Measurements from ENCODE around the gene ARL5A.

The ARL5A gene

GRCh38 chr2:151792589-151792988 is 35.6 kb downstream of the ARL5A start:
- DNase-seq (ENCODE audit: low read depth): no peak
- TF ChIP-seq CTCF (conservative IDR thresholded peaks at IDR 0.05; ENCODE audit: control insufficient read depth, insufficient read depth, low read depth, low read length): no peak
- no peak overlapping the region for H3K4me3 ChIP-seq (ENCODE audit: control insufficient read depth, low read depth, low read length)

GRCh38 chr2:151791545-151791944 is 36.7 kb downstream of the ARL5A start:
- TF ChIP-seq CTCF (conservative IDR thresholded peaks at IDR 0.05; ENCODE audit: control insufficient read depth, insufficient read depth, low read depth, low read length): no peak

GRCh38 chr2:151790689-151791088 is 37.5 kb downstream of the ARL5A start:
- DNase-seq (ENCODE audit: low read depth): no peak
- no peak for TF ChIP-seq CTCF (conservative IDR thresholded peaks at IDR 0.05; ENCODE audit: control insufficient read depth, insufficient read depth, low read depth, low read length)
- no peak overlapping the region for H3K4me3 ChIP-seq (ENCODE audit: control insufficient read depth, low read depth, low read length)

More at GRCh38 chr2:151791545-151791944, 36.7 kb downstream of the ARL5A start:
- DNase-seq (ENCODE audit: low read depth): no peak
- no peak overlapping the region for H3K4me3 ChIP-seq (ENCODE audit: control insufficient read depth, low read depth, low read length)

- H3K4me3 ChIP-seq (ENCODE audit: control insufficient read depth, low read depth, low read length): no peak overlapping the region
- TF ChIP-seq CTCF (conservative IDR thresholded peaks at IDR 0.05; ENCODE audit: control insufficient read depth, insufficient read depth, low read depth, low read length): no peak
Measured at GRCh38 chr2:151789055-151789834, 39.0 kb downstream of the ARL5A start.

GRCh38 chr2:151786483-151786882 is 41.7 kb downstream of the ARL5A start:
- TF ChIP-seq CTCF (conservative IDR thresholded peaks at IDR 0.05; ENCODE audit: control insufficient read depth, insufficient read depth, low read depth, low read length): no peak
- DNase-seq (ENCODE audit: low read depth): no peak
- no peak overlapping the region for H3K4me3 ChIP-seq (ENCODE audit: control insufficient read depth, low read depth, low read length)

More at GRCh38 chr2:151789055-151789834, 39.0 kb downstream of the ARL5A start:
- no peak for DNase-seq (ENCODE audit: low read depth)

GRCh38 chr2:151786077-151786476 is 42.1 kb downstream of the ARL5A start:
- TF ChIP-seq CTCF (conservative IDR thresholded peaks at IDR 0.05; ENCODE audit: control insufficient read depth, insufficient read depth, low read depth, low read length): no peak
- DNase-seq (ENCODE audit: low read depth): no peak
- H3K4me3 ChIP-seq (ENCODE audit: control insufficient read depth, low read depth, low read length): no peak overlapping the region
